GM23338 (cell line): ENCODE data around the gene SPATA1. TPM values are rescaled to one million over a fixed set of nuclear protein-coding genes. Genes with fewer than 3 reads are reported as not detected.

Experiments
- ATAC-seq: fragments of 200-7000 bp; cut with Tn5 transposase; 3 replicates; pipeline ENCODE4 v1.9.1; 2020
- DNase-seq: peaks from one replicate; pipeline ENCODE4 v3.0.0-alpha.2; 2015; ENCODE audit warnings: low spot score
- H2AFZ ChIP-seq: fragments of 200-600 bp; sonication (generic); 2 replicates; pipeline ENCODE4 v1.8.0; 2016; ENCODE audit warnings: antibody characterized with exemption, mild to moderate bottlenecking, moderate library complexity
- H3F3A ChIP-seq: fragments of 200-600 bp; sonication (generic); replicated peaks from 2 replicates; pipeline ENCODE4 v1.8.0; 2017; ENCODE audit warnings: antibody characterized with exemption, mixed run types, low read depth
- H3K27ac ChIP-seq: fragments of 200-600 bp; sonication (generic); 2 replicates; pipeline ENCODE4 v1.6.1; 2016; ENCODE audit warnings: low read depth
- H3K27me3 ChIP-seq: fragments of 200-600 bp; sonication (generic); 2 replicates; pipeline ENCODE4 v1.8.0; 2016; ENCODE audit warnings: mild to moderate bottlenecking, mixed run types, moderate library complexity; ENCODE audit not compliant: insufficient read depth
- H3K36me3 ChIP-seq: fragments of 200-600 bp; sonication (generic); 2 replicates; pipeline ENCODE4 v1.8.0; 2016; ENCODE audit warnings: mild to moderate bottlenecking; ENCODE audit not compliant: insufficient read depth
- H3K4me1 ChIP-seq: fragments of 200-600 bp; sonication (generic); 2 replicates; pipeline ENCODE4 v1.8.0; 2016; ENCODE audit warnings: mild to moderate bottlenecking, moderate library complexity; ENCODE audit not compliant: insufficient read depth
- H3K4me2 ChIP-seq: fragments of 200-600 bp; sonication (generic); 2 replicates; pipeline ENCODE4 v1.7.1; 2017; ENCODE audit warnings: mixed run types
- H3K4me3 ChIP-seq: fragments of 200-600 bp; sonication (generic); 2 replicates; pipeline ENCODE4 v1.6.1; 2016; ENCODE audit warnings: mixed run types
- H3K79me2 ChIP-seq: fragments of 200-600 bp; sonication (generic); replicated peaks from 2 replicates; pipeline ENCODE4 v1.8.0; 2017; ENCODE audit warnings: mild to moderate bottlenecking; ENCODE audit not compliant: insufficient read depth
- H3K9me2 ChIP-seq: fragments of 200-600 bp; sonication (generic); 2 replicates; pipeline ENCODE4 v1.8.0; 2017; ENCODE audit not compliant: insufficient read depth
- H4K20me1 ChIP-seq: fragments of 200-600 bp; sonication (generic); replicated peaks from 2 replicates; pipeline ENCODE4 v1.8.0; 2017; ENCODE audit warnings: mild to moderate bottlenecking; ENCODE audit not compliant: insufficient read depth
- H3K27ac Mint-ChIP-seq: 2 replicates; pipeline ENCODE4 v1.8.0; 2020; ENCODE audit warnings: inconsistent platforms, mild to moderate bottlenecking, moderate library complexity, mixed read lengths
- H3K27me3 Mint-ChIP-seq: 3 replicates; pipeline ENCODE4 v1.8.0; 2022; ENCODE audit warnings: low read depth, mild to moderate bottlenecking, moderate library complexity, mixed read lengths, inconsistent platforms; ENCODE audit not compliant: insufficient read depth, poor library complexity
- H3K36me3 Mint-ChIP-seq: 3 replicates; pipeline ENCODE4 v1.8.0; 2021; ENCODE audit warnings: low read depth, mild to moderate bottlenecking, inconsistent platforms, moderate library complexity, mixed read lengths
- H3K4me1 Mint-ChIP-seq: 3 replicates; pipeline ENCODE4 v1.8.0; 2020; ENCODE audit warnings: mild to moderate bottlenecking, inconsistent platforms, mixed read lengths
- H3K4me3 Mint-ChIP-seq: 3 replicates; pipeline ENCODE4 v1.8.0; 2021; ENCODE audit warnings: moderate library complexity, mild to moderate bottlenecking, inconsistent platforms, mixed read lengths
- H3K9me3 Mint-ChIP-seq: 3 replicates; pipeline ENCODE4 v1.8.0; 2020; ENCODE audit warnings: moderate library complexity, mild to moderate bottlenecking, inconsistent platforms, mixed read lengths
- CREB1 ChIP-seq: fragments of 250-450 bp; sonication (Bioruptor Pico); IDR thresholded peaks from 2 replicates; pipeline ENCODE4 v1.5.0; 2020; ENCODE audit warnings: low read depth, mild to moderate bottlenecking, moderate library complexity
- EZH2 ChIP-seq: fragments of 200-600 bp; sonication (generic); IDR thresholded peaks from one replicate; pipeline ENCODE4 v1.8.0; 2017; ENCODE audit warnings: antibody characterized with exemption, mild to moderate bottlenecking, low read depth; ENCODE audit not compliant: unreplicated experiment
- EZH2phosphoT487 ChIP-seq: fragments of 200-600 bp; sonication (generic); IDR thresholded peaks from one replicate; pipeline ENCODE4 v1.8.1; 2018; ENCODE audit warnings: antibody characterized with exemption; ENCODE audit not compliant: unreplicated experiment
- JUNB ChIP-seq: IDR thresholded peaks from one replicate; pipeline ENCODE4 v1.6.1; 2016; ENCODE audit warnings: antibody characterized with exemption; ENCODE audit not compliant: unreplicated experiment
- NANOG ChIP-seq: IDR thresholded peaks from 2 replicates; pipeline ENCODE4 v1.6.1; 2016; ENCODE audit warnings: antibody characterized with exemption, borderline replicate concordance
- POLR2AphosphoS5 ChIP-seq: IDR thresholded peaks from 2 replicates; pipeline ENCODE4 v1.6.1; 2016; ENCODE audit warnings: antibody characterized with exemption, low read depth
- STAT1 ChIP-seq: IDR thresholded peaks from one replicate; pipeline ENCODE4 v1.6.1; 2016; ENCODE audit warnings: antibody characterized with exemption; ENCODE audit not compliant: unreplicated experiment
- ZNF114 ChIP-seq: fragments of 250-450 bp; sonication (Bioruptor Pico); IDR thresholded peaks from 2 replicates; pipeline ENCODE4 v1.5.0; 2020; ENCODE audit warnings: mild to moderate bottlenecking, moderate library complexity
- ZNF331 ChIP-seq: fragments of 250-450 bp; sonication (Bioruptor Pico); IDR thresholded peaks from 2 replicates; pipeline ENCODE4 v1.5.0; 2020; ENCODE audit warnings: low read depth, mild to moderate bottlenecking, moderate library complexity
- polyA plus RNA-seq: library from polyadenylated mRNA; unstranded; fragments of >200 nt; fragmentation: Nextera tagmentation; extraction: Ambion mirVana; gene quantifications from 2 replicates; pipeline ENCODE4 v1.2.1, GENCODE V29; 2016
- total RNA-seq: library from RNA; depleted of rRNA; stranded (reverse); fragments of >200 nt; shearing (Covaris generic); gene quantifications from 2 replicates; pipeline ENCODE4 v1.2.3, GENCODE V29; 2014
- TF ChIP-seq, protein P1 (sequence below): fragments of 250-450 bp; sonication (Bioruptor Pico); IDR thresholded peaks from 2 replicates; pipeline ENCODE4 v1.5.0; 2020; ENCODE audit warnings: mild to moderate bottlenecking, moderate library complexity
- TF ChIP-seq, protein P2 (sequence below), 2 experiments: fragments of 200-600 bp in 1 of 2; sonication (generic) in 1 of 2; conservative IDR thresholded peaks; 2 replicates each; pipeline versions ENCODE4 v1.5.1 to v1.6.1; 2016 to 2017; ENCODE audit warnings: antibody characterized with exemption in 2 of 2, low read depth in 2 of 2, mild to moderate bottlenecking in 2 of 2, moderate library complexity in 1 of 2
- TF ChIP-seq, protein P3 (sequence below): IDR thresholded peaks from 2 replicates; pipeline ENCODE4 v1.6.1; 2016; ENCODE audit warnings: antibody characterized with exemption
- TF ChIP-seq, protein P4 (sequence below): IDR thresholded peaks from one replicate; pipeline ENCODE4 v1.6.1; 2018; ENCODE audit warnings: antibody characterized with exemption; ENCODE audit not compliant: unreplicated experiment

Gene SPATA1
- total and polyA plus RNA-seq, 2 experiments from 2014 or later: 3.3 TPM; not detected in 1

DNA sequence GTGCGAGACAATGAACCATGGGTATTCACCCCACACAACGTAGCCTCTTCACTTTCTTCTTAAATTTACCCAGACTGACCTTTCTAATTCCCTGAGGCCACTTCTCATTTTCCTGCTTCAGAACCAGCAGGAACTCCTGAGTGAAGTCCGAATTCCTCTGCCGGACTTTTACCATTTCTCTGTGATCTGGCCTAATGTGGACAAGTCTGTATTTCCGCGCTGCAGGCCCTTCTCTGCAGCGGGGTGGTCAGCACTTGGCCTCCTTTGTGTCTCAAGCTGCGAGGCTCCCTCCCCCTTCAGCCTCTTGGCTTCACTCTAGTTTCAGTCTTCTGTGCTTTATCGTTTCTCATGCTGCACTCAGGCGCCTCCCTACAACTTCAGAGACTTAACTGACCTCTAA is 77.5 kb downstream of the SPATA1 start:
- Histone ChIP-seq H2AFZ (peak overlapping the region; percentile 84; the same call in 1 of the 2 replicates), H3K79me2 (no peaks in the 10 kb centered on the region), H3K4me3 (no peak overlapping the region), H3F3A (0 out of 2 replicates have a peak, but pooled peaks cover 6% of the 10 kb centered on the region), H3K36me3 (peaks cover 4% of the 10 kb centered on the region; the same call in 1 of the 2 replicates), H3K4me2 (peak overlapping the region; percentile 55; the same call in 1 of the 2 replicates), H3K27me3 (no peaks in the 10 kb centered on the region), H3K4me1 (peaks cover 19% of the 10 kb centered on the region), H4K20me1 (no peaks in the 10 kb centered on the region), H3K9me2 (peaks cover 6% of the 10 kb centered on the region; the same call in 1 of the 2 replicates), H3K27ac (no peak overlapping the region)
- DNase-seq: no peak
- peaks cover 34% of the 10 kb centered on the region for H3K9me3 Mint-ChIP-seq
- peaks cover 30% of the 10 kb centered on the region for H3K36me3 Mint-ChIP-seq
- TF ChIP-seq, protein P1, sequence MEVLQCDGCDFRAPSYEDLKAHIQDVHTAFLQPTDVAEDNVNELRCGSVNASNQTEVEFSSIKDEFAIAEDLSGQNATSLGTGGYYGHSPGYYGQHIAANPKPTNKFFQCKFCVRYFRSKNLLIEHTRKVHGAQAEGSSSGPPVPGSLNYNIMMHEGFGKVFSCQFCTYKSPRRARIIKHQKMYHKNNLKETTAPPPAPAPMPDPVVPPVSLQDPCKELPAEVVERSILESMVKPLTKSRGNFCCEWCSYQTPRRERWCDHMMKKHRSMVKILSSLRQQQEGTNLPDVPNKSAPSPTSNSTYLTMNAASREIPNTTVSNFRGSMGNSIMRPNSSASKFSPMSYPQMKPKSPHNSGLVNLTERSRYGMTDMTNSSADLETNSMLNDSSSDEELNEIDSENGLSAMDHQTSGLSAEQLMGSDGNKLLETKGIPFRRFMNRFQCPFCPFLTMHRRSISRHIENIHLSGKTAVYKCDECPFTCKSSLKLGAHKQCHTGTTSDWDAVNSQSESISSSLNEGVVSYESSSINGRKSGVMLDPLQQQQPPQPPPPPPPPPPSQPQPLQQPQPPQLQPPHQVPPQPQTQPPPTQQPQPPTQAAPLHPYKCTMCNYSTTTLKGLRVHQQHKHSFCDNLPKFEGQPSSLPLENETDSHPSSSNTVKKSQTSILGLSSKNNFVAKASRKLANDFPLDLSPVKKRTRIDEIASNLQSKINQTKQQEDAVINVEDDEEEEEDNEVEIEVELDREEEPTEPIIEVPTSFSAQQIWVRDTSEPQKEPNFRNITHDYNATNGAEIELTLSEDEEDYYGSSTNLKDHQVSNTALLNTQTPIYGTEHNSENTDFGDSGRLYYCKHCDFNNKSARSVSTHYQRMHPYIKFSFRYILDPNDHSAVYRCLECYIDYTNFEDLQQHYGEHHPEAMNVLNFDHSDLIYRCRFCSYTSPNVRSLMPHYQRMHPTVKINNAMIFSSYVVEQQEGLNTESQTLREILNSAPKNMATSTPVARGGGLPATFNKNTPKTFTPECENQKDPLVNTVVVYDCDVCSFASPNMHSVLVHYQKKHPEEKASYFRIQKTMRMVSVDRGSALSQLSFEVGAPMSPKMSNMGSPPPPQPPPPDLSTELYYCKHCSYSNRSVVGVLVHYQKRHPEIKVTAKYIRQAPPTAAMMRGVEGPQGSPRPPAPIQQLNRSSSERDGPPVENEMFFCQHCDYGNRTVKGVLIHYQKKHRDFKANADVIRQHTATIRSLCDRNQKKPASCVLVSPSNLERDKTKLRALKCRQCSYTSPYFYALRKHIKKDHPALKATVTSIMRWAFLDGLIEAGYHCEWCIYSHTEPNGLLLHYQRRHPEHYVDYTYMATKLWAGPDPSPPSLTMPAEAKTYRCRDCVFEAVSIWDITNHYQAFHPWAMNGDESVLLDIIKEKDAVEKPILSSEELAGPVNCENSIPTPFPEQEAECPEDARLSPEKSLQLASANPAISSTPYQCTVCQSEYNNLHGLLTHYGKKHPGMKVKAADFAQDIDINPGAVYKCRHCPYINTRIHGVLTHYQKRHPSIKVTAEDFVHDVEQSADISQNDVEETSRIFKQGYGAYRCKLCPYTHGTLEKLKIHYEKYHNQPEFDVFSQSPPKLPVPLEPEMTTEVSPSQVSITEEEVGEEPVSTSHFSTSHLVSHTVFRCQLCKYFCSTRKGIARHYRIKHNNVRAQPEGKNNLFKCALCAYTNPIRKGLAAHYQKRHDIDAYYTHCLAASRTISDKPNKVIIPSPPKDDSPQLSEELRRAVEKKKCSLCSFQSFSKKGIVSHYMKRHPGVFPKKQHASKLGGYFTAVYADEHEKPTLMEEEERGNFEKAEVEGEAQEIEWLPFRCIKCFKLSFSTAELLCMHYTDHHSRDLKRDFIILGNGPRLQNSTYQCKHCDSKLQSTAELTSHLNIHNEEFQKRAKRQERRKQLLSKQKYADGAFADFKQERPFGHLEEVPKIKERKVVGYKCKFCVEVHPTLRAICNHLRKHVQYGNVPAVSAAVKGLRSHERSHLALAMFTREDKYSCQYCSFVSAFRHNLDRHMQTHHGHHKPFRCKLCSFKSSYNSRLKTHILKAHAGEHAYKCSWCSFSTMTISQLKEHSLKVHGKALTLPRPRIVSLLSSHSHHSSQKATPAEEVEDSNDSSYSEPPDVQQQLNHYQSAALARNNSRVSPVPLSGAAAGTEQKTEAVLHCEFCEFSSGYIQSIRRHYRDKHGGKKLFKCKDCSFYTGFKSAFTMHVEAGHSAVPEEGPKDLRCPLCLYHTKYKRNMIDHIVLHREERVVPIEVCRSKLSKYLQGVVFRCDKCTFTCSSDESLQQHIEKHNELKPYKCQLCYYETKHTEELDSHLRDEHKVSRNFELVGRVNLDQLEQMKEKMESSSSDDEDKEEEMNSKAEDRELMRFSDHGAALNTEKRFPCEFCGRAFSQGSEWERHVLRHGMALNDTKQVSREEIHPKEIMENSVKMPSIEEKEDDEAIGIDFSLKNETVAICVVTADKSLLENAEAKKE (CRISPR knock-in tag): no peak
- TF ChIP-seq STAT1 (no peak), ZNF114 (no peak), POLR2AphosphoS5 (no peak), EZH2phosphoT487 (no peak), NANOG (no peak), EZH2 (no peak), JUNB (no peak), CREB1 (no peak), ZNF331 (CRISPR knock-in tag) (no peak)
- TF ChIP-seq, protein P2, sequence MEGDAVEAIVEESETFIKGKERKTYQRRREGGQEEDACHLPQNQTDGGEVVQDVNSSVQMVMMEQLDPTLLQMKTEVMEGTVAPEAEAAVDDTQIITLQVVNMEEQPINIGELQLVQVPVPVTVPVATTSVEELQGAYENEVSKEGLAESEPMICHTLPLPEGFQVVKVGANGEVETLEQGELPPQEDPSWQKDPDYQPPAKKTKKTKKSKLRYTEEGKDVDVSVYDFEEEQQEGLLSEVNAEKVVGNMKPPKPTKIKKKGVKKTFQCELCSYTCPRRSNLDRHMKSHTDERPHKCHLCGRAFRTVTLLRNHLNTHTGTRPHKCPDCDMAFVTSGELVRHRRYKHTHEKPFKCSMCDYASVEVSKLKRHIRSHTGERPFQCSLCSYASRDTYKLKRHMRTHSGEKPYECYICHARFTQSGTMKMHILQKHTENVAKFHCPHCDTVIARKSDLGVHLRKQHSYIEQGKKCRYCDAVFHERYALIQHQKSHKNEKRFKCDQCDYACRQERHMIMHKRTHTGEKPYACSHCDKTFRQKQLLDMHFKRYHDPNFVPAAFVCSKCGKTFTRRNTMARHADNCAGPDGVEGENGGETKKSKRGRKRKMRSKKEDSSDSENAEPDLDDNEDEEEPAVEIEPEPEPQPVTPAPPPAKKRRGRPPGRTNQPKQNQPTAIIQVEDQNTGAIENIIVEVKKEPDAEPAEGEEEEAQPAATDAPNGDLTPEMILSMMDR (conservative IDR thresholded peaks at IDR 0.05; ENCODE audit: low read depth in 2 of 2): no peak
- TF ChIP-seq, protein P3, sequence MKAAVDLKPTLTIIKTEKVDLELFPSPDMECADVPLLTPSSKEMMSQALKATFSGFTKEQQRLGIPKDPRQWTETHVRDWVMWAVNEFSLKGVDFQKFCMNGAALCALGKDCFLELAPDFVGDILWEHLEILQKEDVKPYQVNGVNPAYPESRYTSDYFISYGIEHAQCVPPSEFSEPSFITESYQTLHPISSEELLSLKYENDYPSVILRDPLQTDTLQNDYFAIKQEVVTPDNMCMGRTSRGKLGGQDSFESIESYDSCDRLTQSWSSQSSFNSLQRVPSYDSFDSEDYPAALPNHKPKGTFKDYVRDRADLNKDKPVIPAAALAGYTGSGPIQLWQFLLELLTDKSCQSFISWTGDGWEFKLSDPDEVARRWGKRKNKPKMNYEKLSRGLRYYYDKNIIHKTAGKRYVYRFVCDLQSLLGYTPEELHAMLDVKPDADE: no peak
- TF ChIP-seq, protein P4, sequence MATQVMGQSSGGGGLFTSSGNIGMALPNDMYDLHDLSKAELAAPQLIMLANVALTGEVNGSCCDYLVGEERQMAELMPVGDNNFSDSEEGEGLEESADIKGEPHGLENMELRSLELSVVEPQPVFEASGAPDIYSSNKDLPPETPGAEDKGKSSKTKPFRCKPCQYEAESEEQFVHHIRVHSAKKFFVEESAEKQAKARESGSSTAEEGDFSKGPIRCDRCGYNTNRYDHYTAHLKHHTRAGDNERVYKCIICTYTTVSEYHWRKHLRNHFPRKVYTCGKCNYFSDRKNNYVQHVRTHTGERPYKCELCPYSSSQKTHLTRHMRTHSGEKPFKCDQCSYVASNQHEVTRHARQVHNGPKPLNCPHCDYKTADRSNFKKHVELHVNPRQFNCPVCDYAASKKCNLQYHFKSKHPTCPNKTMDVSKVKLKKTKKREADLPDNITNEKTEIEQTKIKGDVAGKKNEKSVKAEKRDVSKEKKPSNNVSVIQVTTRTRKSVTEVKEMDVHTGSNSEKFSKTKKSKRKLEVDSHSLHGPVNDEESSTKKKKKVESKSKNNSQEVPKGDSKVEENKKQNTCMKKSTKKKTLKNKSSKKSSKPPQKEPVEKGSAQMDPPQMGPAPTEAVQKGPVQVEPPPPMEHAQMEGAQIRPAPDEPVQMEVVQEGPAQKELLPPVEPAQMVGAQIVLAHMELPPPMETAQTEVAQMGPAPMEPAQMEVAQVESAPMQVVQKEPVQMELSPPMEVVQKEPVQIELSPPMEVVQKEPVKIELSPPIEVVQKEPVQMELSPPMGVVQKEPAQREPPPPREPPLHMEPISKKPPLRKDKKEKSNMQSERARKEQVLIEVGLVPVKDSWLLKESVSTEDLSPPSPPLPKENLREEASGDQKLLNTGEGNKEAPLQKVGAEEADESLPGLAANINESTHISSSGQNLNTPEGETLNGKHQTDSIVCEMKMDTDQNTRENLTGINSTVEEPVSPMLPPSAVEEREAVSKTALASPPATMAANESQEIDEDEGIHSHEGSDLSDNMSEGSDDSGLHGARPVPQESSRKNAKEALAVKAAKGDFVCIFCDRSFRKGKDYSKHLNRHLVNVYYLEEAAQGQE: no peak
- H3K4me3 Mint-ChIP-seq: no peak overlapping the region
- no peak; the same call in 2 of the 3 replicates for ATAC-seq
- peaks cover 6% of the 10 kb centered on the region for H3K27me3 Mint-ChIP-seq
- H3K27ac Mint-ChIP-seq: no peak overlapping the region
- H3K4me1 Mint-ChIP-seq: peaks cover 20% of the 10 kb centered on the region
